NCI-H2107 treated with DMSO at 0.1 percent for 48 hours (cell line): Measurements from ENCODE around the gene OR2L8.
"Not testable (repeated sequence)": the region's sequence is repeated elsewhere in the genome, so short reads cannot be mapped to it uniquely, and the experiment has no call there.

Experiments
- DNase-seq: peaks from one replicate; lab custom pipeline; 2025; ENCODE audit not compliant: unreplicated experiment; lab: John Stamatoyannopoulos, UW

The OR2L8 gene, protein sequence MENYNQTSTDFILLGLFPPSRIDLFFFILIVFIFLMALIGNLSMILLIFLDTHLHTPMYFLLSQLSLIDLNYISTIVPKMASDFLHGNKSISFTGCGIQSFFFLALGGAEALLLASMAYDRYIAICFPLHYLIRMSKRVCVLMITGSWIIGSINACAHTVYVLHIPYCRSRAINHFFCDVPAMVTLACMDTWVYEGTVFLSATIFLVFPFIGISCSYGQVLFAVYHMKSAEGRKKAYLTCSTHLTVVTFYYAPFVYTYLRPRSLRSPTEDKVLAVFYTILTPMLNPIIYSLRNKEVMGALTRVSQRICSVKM

DNA sequence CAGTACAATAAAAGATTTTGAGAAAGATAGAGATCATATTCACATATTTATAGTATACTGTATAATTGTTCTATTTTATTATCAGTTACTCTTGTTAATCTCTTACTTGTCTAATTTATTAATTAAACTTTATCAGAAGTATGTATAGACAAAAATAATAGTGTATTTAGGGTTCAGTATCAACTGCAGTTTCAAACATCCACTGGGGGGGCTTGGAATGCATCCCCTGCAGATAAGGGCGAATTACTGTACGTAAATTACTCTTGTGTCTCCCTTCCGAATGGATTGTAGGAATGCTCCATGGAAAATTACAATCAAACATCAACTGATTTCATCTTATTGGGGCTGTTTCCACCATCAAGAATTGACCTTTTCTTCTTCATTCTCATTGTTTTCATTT is at the start of gene OR2L8:
Gene OR2L8, plus strand, starts transcription at position 301 of the 400 bp plus-strand sequence. Its CDS starts 0 bp downstream, at position 301.
- no peak for DNase-seq

DNA sequence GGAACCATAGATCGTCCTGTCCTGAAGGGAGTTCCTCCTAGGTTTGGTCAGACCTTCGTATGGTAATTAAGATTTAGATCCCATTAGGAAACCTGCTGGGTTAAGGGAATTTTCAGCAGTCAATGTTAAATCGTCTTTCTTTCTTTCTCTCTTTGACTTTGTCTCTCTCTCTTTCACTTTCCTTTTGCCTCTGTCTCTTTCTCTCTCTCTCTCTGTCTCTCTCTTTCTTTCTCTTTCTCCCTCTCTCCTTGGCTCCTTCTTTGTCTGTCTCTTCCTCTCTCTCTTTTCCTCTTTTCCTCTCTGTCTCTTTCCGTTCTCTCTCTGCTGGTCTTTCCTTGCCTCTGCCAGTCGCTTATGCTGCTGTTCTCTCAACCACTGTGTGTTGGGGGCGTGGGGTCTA is 44.5 kb upstream of the OR2L8 start:
- DNase-seq, result no peak

DNA sequence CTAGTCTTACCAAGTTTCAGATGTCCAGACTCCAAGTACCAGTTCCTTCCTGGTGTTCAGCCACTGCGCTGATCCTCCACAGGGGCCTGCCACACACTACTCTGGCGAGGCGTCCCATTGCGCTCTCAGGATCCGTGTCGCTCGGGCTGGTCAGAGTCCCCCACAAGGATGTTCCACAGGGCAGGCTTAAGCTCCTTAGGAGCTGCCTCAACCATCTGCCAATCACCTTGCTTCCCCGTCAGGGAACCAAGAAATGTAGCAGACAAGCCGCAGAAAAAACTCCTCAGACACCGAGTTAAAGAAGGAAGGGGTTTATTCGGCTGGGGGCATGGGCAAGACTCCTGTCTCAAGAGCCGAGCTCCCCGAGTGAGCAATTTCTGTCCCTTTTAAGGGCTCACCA is 43.5 kb upstream of the OR2L8 start:
- DNase-seq, result no peak

DNA sequence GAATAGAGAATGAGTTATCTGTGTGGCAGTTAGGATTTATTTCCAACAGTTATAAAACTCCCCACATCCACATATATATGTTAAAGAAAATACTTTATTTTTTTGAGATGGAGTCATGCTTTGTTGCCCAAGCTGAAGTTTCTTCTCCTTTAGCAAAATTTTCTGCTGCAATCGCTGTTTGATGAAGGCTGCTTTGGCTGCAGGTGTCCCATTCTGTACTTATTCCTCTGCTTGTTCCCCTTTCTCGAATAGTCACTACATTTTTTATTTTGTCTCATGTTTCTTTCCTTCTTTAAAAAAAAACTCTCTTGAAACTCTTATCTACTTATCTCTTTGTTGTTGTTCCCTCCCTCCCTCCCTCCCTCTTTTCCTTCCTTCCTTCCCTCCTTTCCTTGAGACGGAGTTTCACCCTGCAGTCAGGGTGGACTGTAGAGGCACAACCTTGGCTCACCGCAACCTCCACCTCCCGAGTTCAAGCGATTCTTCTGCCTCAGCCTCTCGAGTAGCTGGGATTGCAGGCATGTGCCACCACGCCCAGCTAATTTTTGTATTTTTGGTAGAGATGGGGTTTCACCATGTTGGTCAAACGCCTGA is 42.7 kb upstream of the OR2L8 start:
- no peak for DNase-seq

DNA sequence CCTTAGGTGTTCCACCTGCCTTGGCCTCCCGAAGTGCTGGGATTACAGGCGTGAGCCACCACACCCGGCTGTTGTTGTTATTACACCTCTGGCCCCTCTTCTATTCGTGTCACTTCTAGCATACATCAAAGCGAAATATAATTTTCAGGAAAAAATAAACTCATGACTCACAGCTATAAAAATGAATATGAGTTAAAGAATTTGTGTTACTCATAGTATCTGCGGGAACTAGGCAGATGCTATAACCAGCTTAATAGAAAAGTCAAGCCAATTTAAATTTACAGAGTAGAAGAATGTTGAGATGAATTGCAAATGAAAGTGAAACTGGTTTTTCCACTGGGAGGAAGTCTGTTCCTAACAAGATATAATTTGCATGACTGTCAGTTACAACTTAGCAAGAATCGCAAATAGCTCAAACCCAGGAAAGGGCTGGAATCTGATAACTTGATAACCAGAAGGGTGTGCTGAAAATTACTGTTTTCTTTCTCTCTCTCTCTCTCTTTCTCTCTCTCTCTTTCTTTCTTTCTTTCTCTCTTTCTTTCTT is 42.1 kb upstream of the OR2L8 start:
- DNase-seq, result no peak

DNA sequence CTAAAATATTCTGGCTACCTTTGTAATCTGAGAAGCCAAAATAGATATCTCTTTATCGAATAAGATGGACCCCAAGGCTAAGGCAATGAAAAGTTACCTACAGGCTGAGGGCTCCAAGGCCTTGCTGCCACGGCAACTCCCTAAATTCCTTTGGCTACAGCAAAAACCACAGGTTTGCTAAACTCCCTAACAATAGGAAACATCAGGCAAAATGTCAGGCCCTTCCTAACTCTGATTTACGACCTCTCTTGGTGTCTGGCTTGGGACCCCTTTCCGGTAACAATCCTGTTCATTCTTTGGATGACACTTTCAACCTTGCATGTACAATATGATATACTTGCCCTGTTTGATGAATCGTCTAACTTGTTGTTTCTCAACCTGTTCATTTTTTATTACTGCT is 39.9 kb upstream of the OR2L8 start:
- DNase-seq, result no peak

DNA sequence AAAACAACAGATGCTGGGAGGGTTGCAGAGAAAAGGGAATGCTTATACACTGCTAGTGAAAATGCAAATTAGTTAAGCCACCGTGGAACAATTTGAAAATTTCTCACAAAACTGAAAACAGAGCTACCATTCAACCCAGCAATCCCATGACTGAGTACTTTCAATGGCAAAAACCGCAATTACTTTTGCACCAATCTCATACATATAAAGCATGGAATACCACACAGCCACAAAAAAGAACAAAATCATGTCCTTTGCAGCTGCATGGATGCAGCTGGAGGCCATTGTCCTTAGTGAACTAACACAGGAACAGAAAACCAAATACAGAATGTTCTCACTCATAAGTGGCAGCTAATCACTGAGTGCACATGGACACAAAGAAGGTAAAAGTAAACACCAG is 34.9 kb upstream of the OR2L8 start:
- DNase-seq, result no peak

DNA sequence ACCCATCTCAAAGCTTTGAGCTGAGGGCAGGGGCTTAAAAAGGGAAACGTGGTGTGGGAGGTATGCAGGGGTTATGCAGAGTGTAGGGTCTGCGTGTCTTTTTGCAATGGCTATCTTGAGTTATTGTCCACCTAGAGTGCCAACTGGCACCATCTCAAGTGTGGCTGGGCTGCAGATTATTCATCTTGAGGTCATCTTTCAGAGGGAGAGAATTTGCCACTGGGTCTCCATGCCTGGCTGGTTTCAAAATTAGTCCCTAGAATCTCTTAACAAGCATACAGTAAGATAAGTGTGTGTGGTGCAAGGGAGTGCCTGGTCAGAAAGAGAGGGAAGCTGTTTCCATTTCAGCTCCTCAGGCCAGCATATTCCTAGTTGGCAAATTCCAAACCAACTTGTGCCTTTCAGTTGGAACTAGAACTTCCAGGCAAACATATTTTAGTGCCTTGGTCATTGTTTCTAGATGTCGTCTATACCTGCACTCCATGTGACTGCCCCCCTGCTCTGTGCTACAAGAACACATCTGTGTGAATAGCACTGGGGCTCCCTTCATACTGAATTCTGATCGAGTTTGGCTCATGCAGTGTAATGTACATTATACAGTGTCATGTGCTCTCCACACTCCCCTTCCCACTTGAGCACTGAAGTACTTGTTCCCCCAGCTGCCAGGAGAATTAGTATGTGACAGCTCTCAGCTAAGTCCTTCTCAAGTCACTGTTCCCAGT is 33.6 kb upstream of the OR2L8 start:
- no peak for DNase-seq

DNA sequence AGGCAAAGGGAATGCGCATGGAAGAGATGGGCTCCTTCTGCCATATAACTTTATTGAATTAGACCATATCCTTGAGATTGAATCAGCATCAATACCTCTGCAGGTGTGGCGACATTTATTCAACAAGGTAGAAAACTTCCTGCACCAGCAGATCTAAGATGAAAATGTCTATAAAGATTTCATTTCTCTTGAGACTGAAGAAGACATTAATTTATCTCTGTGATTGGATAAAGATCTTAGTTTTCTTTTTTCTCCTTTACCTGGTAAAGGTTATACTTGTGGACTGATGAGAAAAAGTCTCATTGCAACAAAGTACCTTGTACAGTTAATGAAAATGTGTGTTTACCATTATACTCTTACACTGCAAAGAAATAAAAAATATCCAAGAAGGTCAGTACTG is 28.7 kb upstream of the OR2L8 start, which contains the start of gene OR2T8:
Gene OR2T8, plus strand, starts transcription at position 301 of the 400 bp plus-strand sequence. CDS start 766 bp downstream, outside the sequence.
- no peak for DNase-seq

DNA sequence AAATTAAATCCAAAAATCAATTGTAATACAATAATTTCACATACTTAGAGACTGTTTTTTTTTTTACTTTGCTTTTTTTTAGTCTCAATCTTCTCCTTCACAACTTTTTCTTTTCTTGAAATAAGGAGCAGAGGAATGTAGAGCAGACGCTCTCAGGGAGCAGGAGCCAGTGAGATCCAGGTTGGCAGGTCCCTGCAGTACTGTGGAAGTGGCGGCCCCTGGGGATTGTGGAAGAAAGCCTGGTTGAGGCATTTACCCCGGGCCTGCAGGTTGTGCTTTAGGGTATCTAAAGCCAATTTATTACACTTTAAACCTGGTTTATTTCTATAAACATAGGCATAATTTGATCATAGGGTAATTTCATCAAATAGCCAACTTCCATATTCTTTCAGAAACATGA is 24.7 kb upstream of the OR2L8 start:
- DNase-seq, result no peak

DNA sequence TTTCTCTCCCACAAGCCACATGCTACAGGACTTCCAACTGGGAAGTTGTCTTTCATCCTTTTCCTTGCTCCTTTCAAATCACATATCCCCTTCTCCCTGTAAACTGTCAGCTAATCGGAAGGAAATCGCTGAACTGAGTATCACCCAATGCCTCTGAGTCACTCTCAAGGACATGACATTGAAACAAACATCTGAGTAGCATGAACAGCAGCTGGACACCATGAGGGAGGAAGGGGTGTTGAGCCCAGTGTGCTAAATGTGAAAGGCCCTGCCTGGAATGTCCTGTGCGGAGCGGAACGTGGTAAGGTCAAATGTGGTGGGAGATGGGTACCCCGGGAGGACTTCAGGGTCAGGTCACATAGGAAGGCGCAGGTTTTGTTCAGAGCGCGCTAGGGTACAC is 23.8 kb upstream of the OR2L8 start, which contains the start of gene OR2AJ1:
Gene OR2AJ1, plus strand, starts transcription at position 22 of the 400 bp plus-strand sequence. CDS start 8,880 bp downstream, outside the sequence.
- DNase-seq, result no peak

DNA sequence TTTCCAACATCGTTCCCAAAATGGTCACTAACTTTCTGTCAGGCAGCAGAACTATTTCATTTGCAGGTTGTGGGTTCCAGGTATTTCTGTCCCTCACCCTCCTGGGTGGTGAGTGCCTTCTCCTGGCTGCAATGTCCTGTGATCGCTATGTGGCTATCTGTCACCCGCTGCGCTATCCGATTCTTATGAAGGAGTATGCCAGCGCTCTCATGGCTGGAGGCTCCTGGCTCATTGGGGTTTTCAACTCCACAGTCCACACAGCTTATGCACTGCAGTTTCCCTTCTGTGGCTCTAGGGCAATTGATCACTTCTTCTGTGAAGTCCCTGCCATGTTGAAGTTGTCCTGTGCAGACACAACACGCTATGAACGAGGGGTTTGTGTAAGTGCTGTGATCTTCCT is 14.7 kb upstream of the OR2L8 start:
- DNase-seq, result no peak

DNA sequence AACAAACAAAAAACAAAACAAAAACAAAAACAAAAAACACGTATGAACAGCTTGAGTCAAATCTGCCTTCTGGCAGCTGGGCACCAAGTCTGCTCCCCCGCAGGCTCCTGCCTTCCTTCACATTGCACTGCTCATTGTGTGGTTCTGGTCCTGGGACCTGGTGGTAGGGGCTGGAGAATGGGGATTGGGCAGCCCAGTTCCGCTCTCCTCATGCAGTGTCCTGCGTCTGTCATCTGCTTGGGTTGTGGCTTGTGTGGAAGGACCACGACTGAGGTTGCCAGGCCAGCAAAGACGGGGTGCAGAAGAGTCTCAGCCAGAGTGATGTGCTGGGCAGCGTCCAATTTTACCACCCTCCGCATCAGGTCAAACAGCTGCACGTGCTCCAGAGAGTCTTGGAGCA is 12.9 kb upstream of the OR2L8 start:
- no peak for DNase-seq

DNA sequence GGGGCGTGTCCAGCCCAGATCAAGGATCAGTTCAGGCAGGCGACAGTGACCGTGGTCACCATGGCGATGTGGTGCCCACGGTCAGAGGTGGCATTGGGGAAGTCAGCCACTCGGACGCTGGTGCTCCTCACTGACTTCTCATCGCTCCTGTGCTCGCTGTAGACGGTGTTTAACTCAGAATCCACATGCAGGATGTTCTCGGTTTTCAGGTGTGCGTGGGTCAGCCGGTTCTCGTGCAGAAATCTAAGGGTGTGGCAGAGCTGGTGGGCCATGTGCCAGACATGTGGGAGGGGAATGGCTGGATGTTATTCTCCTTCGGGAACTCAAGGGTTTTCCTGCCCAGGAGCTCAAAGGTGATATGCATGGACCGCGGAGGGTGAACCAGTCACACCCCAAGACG is 12.2 kb upstream of the OR2L8 start:
- no peak for DNase-seq

DNA sequence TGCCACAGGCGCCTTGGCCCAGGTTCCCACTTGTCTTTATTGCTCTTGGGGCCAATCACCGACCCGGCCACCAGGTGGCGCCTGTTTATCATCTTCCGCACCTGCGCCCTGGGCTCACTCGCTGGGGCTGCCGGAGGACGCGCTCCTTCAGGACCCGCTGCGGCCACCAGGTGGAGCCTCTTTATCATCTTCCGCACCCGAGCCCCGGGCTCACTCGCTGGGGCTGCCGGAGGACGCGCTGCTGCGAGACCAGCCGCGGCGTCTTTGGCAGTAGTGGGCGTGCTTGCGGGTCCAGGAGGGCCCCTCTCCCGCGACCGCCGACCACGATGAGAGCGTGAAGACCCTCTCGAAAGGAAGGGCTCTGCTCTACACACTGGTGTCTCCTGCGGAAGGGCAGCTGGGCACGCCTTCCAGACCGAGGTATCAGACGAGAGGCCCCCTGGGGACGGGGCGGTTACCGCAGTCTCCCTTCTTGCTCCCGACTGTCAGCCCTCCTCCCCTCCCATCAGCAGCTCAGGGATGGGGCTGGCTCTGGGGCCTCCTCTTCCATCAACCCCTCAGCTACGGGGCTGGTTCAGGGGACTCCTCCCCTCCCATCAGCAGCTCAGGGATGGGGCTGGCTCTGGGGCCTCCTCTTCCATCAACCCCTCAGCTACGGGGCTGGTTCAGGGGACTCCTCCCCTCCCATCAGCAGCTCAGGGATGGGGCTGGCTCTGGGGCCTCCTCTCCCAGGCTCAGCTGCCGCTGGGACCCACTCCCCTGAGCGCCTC is 11.5 kb upstream of the OR2L8 start:
- DNase-seq, result not testable (repeated sequence)

DNA sequence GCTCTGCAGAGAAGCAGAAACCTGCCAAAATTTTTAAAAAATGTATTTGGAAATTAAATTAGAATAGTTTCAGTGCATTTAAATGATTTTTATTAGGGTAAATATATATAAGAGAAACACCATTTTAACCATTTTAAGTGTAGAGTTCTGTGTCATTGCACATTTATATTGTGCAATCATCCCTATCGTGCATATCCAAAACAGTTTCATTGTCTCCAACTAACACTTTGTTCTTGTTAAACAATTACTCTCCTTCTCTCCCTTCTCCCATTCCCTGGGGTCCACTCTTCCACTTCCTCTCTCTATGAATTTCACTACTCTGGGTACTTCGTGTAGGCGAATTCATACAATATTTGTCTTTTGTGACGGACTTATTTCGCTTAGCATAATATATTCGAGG is 6.0 kb upstream of the OR2L8 start:
- DNase-seq, result no peak

DNA sequence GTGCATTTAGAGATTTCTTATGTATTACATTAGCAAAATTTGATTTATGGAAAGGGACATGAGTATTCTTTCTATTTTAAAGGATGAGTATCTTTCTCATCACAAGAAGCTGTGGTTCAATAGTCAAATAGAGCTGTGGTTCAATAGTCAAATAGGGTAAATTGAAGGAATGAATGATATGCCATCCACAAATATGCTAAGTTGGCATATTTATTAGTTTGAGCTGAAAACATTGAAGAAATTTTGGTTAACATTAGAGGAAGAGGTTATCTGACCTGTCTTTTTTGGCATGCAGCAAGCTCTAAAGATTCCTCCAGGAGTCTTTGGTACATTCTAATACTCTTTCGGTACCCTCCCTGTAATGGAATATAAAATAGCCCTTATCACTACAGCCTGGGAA is 4.8 kb downstream of the OR2L8 start:
- DNase-seq, result no peak

DNA sequence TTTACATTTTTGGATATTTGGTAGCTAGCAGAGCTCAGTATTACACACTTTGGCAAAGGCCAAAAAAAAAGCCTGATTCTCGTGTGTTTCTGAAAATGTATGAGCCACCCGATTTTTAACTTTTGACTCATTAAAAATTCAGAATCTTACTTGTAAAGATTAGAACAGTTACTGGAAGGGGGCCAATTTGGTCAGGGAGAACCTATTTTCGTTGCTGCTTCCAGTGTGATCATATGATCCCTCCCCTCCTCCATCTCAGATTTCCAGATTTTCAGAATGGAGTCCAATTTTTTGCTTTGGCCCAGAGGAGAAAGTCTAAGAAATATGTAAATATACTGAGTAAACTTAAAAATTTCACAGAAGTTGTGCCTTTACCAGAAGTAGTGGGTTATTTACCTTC is 13.1 kb downstream of the OR2L8 start:
- DNase-seq, result no peak

DNA sequence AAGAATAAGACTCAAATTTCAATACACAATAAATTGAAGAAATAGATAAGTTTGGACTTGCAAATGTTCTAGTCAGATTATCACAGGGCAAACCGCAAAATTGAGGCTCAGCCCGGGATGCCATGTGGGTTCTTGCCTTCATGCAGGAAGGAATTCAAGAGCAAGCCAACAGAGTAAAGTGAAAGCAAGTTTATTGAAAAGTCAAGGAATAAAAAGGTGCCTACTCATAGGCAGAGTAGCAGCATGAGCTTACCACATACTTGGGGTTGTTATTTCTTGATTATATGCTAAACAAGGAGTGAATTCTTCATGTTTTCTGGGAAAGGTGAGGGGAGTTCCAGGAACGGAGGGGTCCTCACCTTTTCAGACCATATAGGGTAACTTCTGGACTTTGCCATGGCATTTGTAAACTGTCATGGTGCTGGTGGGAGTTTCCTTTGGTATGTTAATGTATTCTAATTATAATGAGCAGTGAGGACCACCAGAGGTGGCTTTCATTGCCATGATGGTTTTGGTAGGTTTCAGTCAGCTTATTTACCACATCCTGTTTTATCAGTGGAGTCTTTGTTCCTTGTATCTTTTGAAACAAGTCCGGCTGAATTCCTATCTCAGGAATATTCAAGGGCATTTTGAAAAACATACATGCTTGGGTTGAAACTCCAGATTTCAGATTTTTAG is 14.4 kb downstream of the OR2L8 start:
- no peak for DNase-seq

DNA sequence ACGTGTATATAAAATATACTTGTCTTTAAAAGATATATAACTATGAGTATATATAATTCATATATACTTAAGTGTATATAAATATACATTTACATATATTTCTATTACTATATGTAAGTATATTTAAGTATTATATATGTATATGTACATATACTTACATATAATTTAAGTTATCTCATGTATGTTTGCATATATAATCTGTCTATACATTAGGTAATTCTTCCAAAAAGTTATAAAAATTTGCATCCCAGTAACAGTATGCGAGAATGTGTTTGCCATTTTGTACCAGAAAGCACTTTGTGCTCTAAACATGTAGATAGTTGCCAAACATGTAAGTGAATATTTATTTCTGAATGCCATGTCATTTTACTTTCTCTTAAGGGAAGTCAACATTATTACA is 16.3 kb downstream of the OR2L8 start, which contains the start of gene OR2AK2:
Gene OR2AK2, plus strand, starts transcription at position 301 of the 400 bp plus-strand sequence. CDS start 144 bp downstream, outside the sequence.
- no peak for DNase-seq
